Fibroblast of mammary gland (primary cell): Measurements from ENCODE around the gene ZNHIT1.

Source experiments
- DNase-seq: peaks from one replicate; pipeline ENCODE4 v3.0.0-alpha.2; 2010; ENCODE audit warnings: low read depth
- H3K4me3 ChIP-seq: 2 replicates; pipeline ENCODE4 v1.5.1; 2011; ENCODE audit warnings: low read depth, mild to moderate bottlenecking, low read length, moderate library complexity; ENCODE audit not compliant: control insufficient read depth
- CTCF ChIP-seq: conservative IDR thresholded peaks from 2 replicates; pipeline ENCODE4 v1.5.1; 2011; ENCODE audit warnings: low read depth, low read length, inconsistent platforms; ENCODE audit not compliant: control insufficient read depth, insufficient read depth

ZNHIT1 gene

GRCh38 chr7:101226721-101227120, 8.8 kb downstream of the ZNHIT1 start:
- no peak for TF ChIP-seq CTCF
- DNase-seq: peak; percentile 22
- H3K4me3 ChIP-seq: no peak overlapping the region

- H3K4me3 ChIP-seq: no peak overlapping the region
- no peak for TF ChIP-seq CTCF
Measured at GRCh38 chr7:101231644-101232043, 13.7 kb downstream of the ZNHIT1 start.

GRCh38 chr7:101232141-101232850, 14.3 kb downstream of the ZNHIT1 start:
- no peak overlapping the region for H3K4me3 ChIP-seq
- TF ChIP-seq CTCF: no peak
- DNase-seq: no peak

More at GRCh38 chr7:101231644-101232043, 13.7 kb downstream of the ZNHIT1 start:
- no peak for DNase-seq

- no peak for DNase-seq
- H3K4me3 ChIP-seq: no peak overlapping the region
- no peak for TF ChIP-seq CTCF
Measured at GRCh38 chr7:101233907-101234547, 16.1 kb downstream of the ZNHIT1 start.

- DNase-seq: no peak
- TF ChIP-seq CTCF: no peak
- no peak overlapping the region for H3K4me3 ChIP-seq
Measured at GRCh38 chr7:101234636-101235035, 16.7 kb downstream of the ZNHIT1 start.

- TF ChIP-seq CTCF: peak; percentile 37
- no peak for DNase-seq
- H3K4me3 ChIP-seq: no peak overlapping the region
Measured at GRCh38 chr7:101235050-101235449, 17.1 kb downstream of the ZNHIT1 start.
